H1 (cell line): ENCODE results near the gene DGKZ. TPM values are rescaled to one million over a fixed set of nuclear protein-coding genes. Genes with fewer than 3 reads are reported as not detected.

Source experiments
- CTCF ChIA-PET: fragments of 300-600 bp; sonication (Branson Sonifier 250); formaldehyde crosslinking; loops from one replicate; lab custom pipeline; 2021; ENCODE audit not compliant: partially characterized antibody; lab: Charles Lee
- POLR2A ChIA-PET: fragments of 300-600 bp; sonication (Branson Sonifier 250); formaldehyde crosslinking; loops from one replicate; lab custom pipeline; 2021; ENCODE audit warnings: inconsistent platforms; ENCODE audit not compliant: partially characterized antibody; lab: Charles Lee
- DNase-seq, 2 experiments: peaks; one replicate each; pipeline versions ENCODE4 v3.0.0 to v3.0.0-alpha.2; 2010 to 2022; ENCODE audit warnings: low spot score in 2 of 2, low read depth in 1 of 2, mixed read lengths in 1 of 2
- FAIRE-seq: peaks from 2 replicates; lab custom pipeline; 2011; peaks lifted over from hg19 to GRCh38; lab: Jason Lieb, UNC
- H2AFZ ChIP-seq: 2 replicates; pipeline ENCODE4 v1.8.1; 2012; ENCODE audit warnings: low read length, inconsistent platforms
- H2AK5ac ChIP-seq: 2 replicates; pipeline ENCODE4 v1.6.1; 2013; ENCODE audit warnings: low read depth, low read length
- H2BK120ac ChIP-seq: replicated peaks from 2 replicates; pipeline ENCODE3; 2013; ENCODE audit warnings: low read depth, low read length, inconsistent platforms
- H2BK12ac ChIP-seq: 2 replicates; pipeline ENCODE4 v1.6.1; 2013; ENCODE audit warnings: low read depth, low read length
- H2BK15ac ChIP-seq: 2 replicates; pipeline ENCODE4 v1.6.1; 2013; ENCODE audit warnings: low read length
- H2BK20ac ChIP-seq: 2 replicates; pipeline ENCODE4 v1.6.1; 2013; ENCODE audit warnings: low read length
- H2BK5ac ChIP-seq: 2 replicates; pipeline ENCODE4 v1.6.1; 2013; ENCODE audit warnings: low read depth, low read length
- H3K14ac ChIP-seq: 2 replicates; pipeline ENCODE4 v1.6.1; 2013; ENCODE audit warnings: inconsistent platforms; ENCODE audit not compliant: insufficient read length
- H3K18ac ChIP-seq: 2 replicates; pipeline ENCODE4 v1.6.1; 2013; ENCODE audit warnings: low read length; ENCODE audit errors: extremely low read depth
- H3K23ac ChIP-seq: 2 replicates; pipeline ENCODE4 v1.6.1; 2013; ENCODE audit warnings: inconsistent platforms; ENCODE audit not compliant: insufficient read length
- H3K23me2 ChIP-seq: 2 replicates; pipeline ENCODE4 v1.6.1; 2013; ENCODE audit warnings: low read depth, low read length
- H3K27ac ChIP-seq: 2 replicates; pipeline ENCODE4 v1.6.1; 2011; ENCODE audit warnings: low read depth, low read length, inconsistent platforms
- H3K27me3 ChIP-seq, 4 experiments: replicated peaks in 1 of 4; 1 replicate in 1 of 4; 2 replicates in 3 of 4; pipeline versions ENCODE4 v1.6.1 to v1.8.1; 2011 to 2013; ENCODE audit warnings: low read length in 3 of 4, mild to moderate bottlenecking in 3 of 4, inconsistent platforms in 2 of 4, mixed read lengths in 2 of 4, moderate library complexity in 1 of 4; ENCODE audit not compliant: control insufficient read depth in 3 of 4, insufficient read depth in 3 of 4; ENCODE audit errors: extremely low read depth in 1 of 4
- H3K36me3 ChIP-seq, 4 experiments: 2 replicates each; pipeline versions ENCODE4 v1.6.1 to v1.8.1; 2011 to 2013; ENCODE audit warnings: mild to moderate bottlenecking in 4 of 4, low read length in 3 of 4, moderate library complexity in 2 of 4, control low read depth in 1 of 4, inconsistent platforms in 1 of 4; ENCODE audit not compliant: insufficient read depth in 4 of 4, control insufficient read depth in 2 of 4
- H3K4ac ChIP-seq: replicated peaks from 2 replicates; pipeline ENCODE3; 2013; ENCODE audit warnings: low read length, low read depth, mixed read lengths, inconsistent platforms; ENCODE audit not compliant: insufficient read length
- H3K4me1 ChIP-seq, 4 experiments: replicated peaks in 1 of 4; 1 replicate in 1 of 4; 2 replicates in 3 of 4; pipeline versions ENCODE4 v1.6.1 to v1.8.1; 2011 to 2013; ENCODE audit warnings: low read length in 3 of 4, inconsistent platforms in 2 of 4, mixed read lengths in 1 of 4; ENCODE audit not compliant: insufficient read depth in 4 of 4, control insufficient read depth in 3 of 4
- H3K4me2 ChIP-seq, 2 experiments: 2 replicates each; pipeline versions ENCODE4 v1.6.1 to v1.8.1; 2011 to 2013; ENCODE audit warnings: low read depth in 2 of 2, low read length in 2 of 2, control low read depth in 1 of 2, inconsistent platforms in 1 of 2, mild to moderate bottlenecking in 1 of 2; ENCODE audit not compliant: insufficient read depth in 1 of 2
- H3K4me3 ChIP-seq, 4 experiments: fragments of 200-600, 300-600 bp in 1 of 4; sonication (generic), shearing (Covaris generic), sonication (Bioruptor Twin) in 1 of 4; 2 replicates each; pipeline versions ENCODE4 v1.5.1 to v1.8.1; 2011 to 2016; ENCODE audit warnings: low read length in 4 of 4, low read depth in 3 of 4, control low read depth in 2 of 4, inconsistent platforms in 2 of 4, mild to moderate bottlenecking in 2 of 4, mixed read lengths in 1 of 4, moderate library complexity in 1 of 4; ENCODE audit not compliant: insufficient read depth in 2 of 4; ENCODE audit errors: extremely low read depth in 1 of 4
- H3K56ac ChIP-seq: replicated peaks from 2 replicates; pipeline ENCODE3; 2013; ENCODE audit warnings: low read depth, mild to moderate bottlenecking, mixed read lengths, low read length, inconsistent platforms; ENCODE audit not compliant: insufficient read length
- H3K79me1 ChIP-seq: 2 replicates; pipeline ENCODE4 v1.6.1; 2013; ENCODE audit warnings: low read depth, low read length, control low read depth
- H3K79me2 ChIP-seq, 2 experiments: 2 replicates each; pipeline versions ENCODE4 v1.6.1 to v1.8.1; 2012 to 2013; ENCODE audit warnings: low read length in 2 of 2, mild to moderate bottlenecking in 2 of 2, inconsistent platforms in 1 of 2; ENCODE audit not compliant: insufficient read depth in 2 of 2, control insufficient read depth in 1 of 2
- H3K9ac ChIP-seq, 4 experiments: replicated peaks in 1 of 4; 1 replicate in 1 of 4; 2 replicates in 3 of 4; pipeline versions ENCODE4 v1.6.1 to v1.8.1; 2011 to 2013; ENCODE audit warnings: low read depth in 3 of 4, low read length in 3 of 4, control low read depth in 2 of 4, mild to moderate bottlenecking in 2 of 4, moderate library complexity in 2 of 4, inconsistent platforms in 1 of 4; ENCODE audit errors: extremely low read depth in 1 of 4
- H3K9me3 ChIP-seq, 2 experiments: 2 replicates each; pipeline versions ENCODE4 v1.6.1 to v1.8.1; 2012 to 2013; ENCODE audit warnings: mild to moderate bottlenecking in 2 of 2, moderate library complexity in 2 of 2, control low read depth in 1 of 2, inconsistent platforms in 1 of 2, low read depth in 1 of 2, low read length in 1 of 2, mixed read lengths in 1 of 2; ENCODE audit not compliant: insufficient read depth in 2 of 2
- H4K20me1 ChIP-seq, 2 experiments: replicated peaks in 1 of 2; 2 replicates each; pipeline versions ENCODE3 to v1.8.1; 2011 to 2013; ENCODE audit warnings: inconsistent platforms in 2 of 2, low read length in 2 of 2, mild to moderate bottlenecking in 1 of 2; ENCODE audit not compliant: insufficient read depth in 2 of 2, control insufficient read depth in 1 of 2
- H4K5ac ChIP-seq: 2 replicates; pipeline ENCODE4 v1.6.1; 2013; ENCODE audit warnings: low read length, low read depth, mixed read lengths, inconsistent platforms; ENCODE audit not compliant: insufficient read length
- H4K8ac ChIP-seq: 2 replicates; pipeline ENCODE4 v1.8.0; 2013; ENCODE audit warnings: mild to moderate bottlenecking, moderate library complexity, low read length, inconsistent platforms; ENCODE audit not compliant: insufficient read depth; ENCODE audit errors: extremely low read depth
- H4K91ac ChIP-seq: replicated peaks from 2 replicates; pipeline ENCODE3; 2013; ENCODE audit warnings: low read length, mixed read lengths, inconsistent platforms; ENCODE audit not compliant: insufficient read length
- EGR1 ChIP-seq: IDR thresholded peaks from 2 replicates; pipeline ENCODE4 v1.6.1; 2011; ENCODE audit warnings: low read depth, low read length, borderline replicate concordance
- WGBS, 2 experiments: shearing (Covaris generic) in 1 of 2; methylation state at CpG; one replicate each; pipeline versions ENCODE4 v1.1.6 to v1.1.7; 2013 to 2015; ENCODE audit warnings: low lambda C conversion rate in 2 of 2, mixed read lengths in 2 of 2, inconsistent platforms in 1 of 2, low coverage in 1 of 2, missing lambda C conversion rate in 1 of 2; ENCODE audit not compliant: insufficient replicate concordance in 2 of 2, insufficient coverage in 1 of 2, insufficient read length in 1 of 2; ENCODE audit errors: extremely low coverage in 1 of 2, missing lambda C conversion rate in 1 of 2; 5-methylcytosine and 5-hydroxymethylcytosine counted together
- polyA plus RNA-seq, 7 experiments: library from polyadenylated mRNA; depleted of rRNA in 3 of 7; stranded (reverse) in 5 of 7; unstranded in 2 of 7; fragments of >200 nt in 5 of 7; fragments of 200-250 nt in 2 of 7; gene quantifications; 1 replicate in 5 of 7; 2 replicates in 1 of 7; 4 replicates in 1 of 7; pipeline versions ENCODE4 v1.2.1 to v1.2.3, GENCODE V29; 2011 to 2013; ENCODE audit warnings: missing spikeins in 2 of 7, mixed read lengths in 2 of 7
- total RNA-seq: library from RNA; stranded (reverse); fragmentation: NEBNext Ultra II Directional; extraction: Animal tissue kit (Norgen Biotek cat#: 25700); gene quantifications from 2 replicates; pipeline ENCODE4 v1.2.1, GENCODE V29; 2021

The DGKZ gene
- total and polyA plus RNA-seq, 2 of the 8 experiments (the other 6 are each of a cell fraction or from before 2014, with no cell fraction given), result 84.4 to 184 TPM

- ChIA-PET CTCF (interaction anchor here (0.9 to 3.7 kb wide), 5 partner anchors 19 to 153 kb away, joined by 3 to 32 read pairs (median 3); no protein-coding TSS in a partner anchor), POLR2A (interaction anchor here (1.0 kb wide), 1 partner anchor 142 kb away, joined by 3 read pairs; no protein-coding TSS in a partner anchor)
- 93% methylated on average over 43 of the region's 47 CpGs; no CpG with 5 or more reads in 1 of the 2 experiments for WGBS, 2 experiments
- Histone ChIP-seq H4K91ac (no peak overlapping the region), H2BK20ac (no peak overlapping the region), H4K20me1 (peaks cover 3 to 23% of the 10 kb centered on the region in 2 experiments), H2AK5ac (no peak overlapping the region), H3K36me3 (peaks cover 0 to 4% (median 0%) of the 10 kb centered on the region in 4 experiments; a peak in 2 of 8 replicates), H2BK5ac (no peak overlapping the region), H3K79me2 (no peaks in the 10 kb centered on the region; a peak in 1 of 4 replicates), H3K27me3 (peaks cover 11 to 33% (median 26%) of the 10 kb centered on the region in 4 experiments), H3K4me2 (no peak overlapping the region), H3K23me2 (peaks cover 15% of the 10 kb centered on the region; the same call in 1 of the 2 replicates), H2BK12ac (peak overlapping the region; percentile 22; the same call in 1 of the 2 replicates), H3K18ac (no peak overlapping the region), H3K14ac (no peak overlapping the region), H2BK120ac (no peak overlapping the region), H3K4me3 (no peak overlapping the region), H2AFZ (no peak overlapping the region), H4K5ac (no peak overlapping the region), H2BK15ac (no peak overlapping the region), H3K9me3 (no peaks in the 10 kb centered on the region), H3K27ac (no peak overlapping the region), H3K79me1 (no peaks in the 10 kb centered on the region), H3K9ac (no peak overlapping the region), H3K56ac (no peak overlapping the region), H3K4me1 (peaks cover 3 to 19% (median 17%) of the 10 kb centered on the region in 4 experiments), H4K8ac (peak overlapping the region; percentile 60; the same call in 1 of the 2 replicates), H3K4ac (no peak overlapping the region), H3K23ac (no peak overlapping the region)
- TF ChIP-seq EGR1, result no peak
- DNase-seq (no peak), FAIRE-seq (no peak)
These were observed 38.1 kb downstream of the DGKZ start for GRCh38 chr11:46385169-46386004.
